GM23248 (cell line): ENCODE measurements around the gene ALDH1L2. TPM values are rescaled to one million over a fixed set of nuclear protein-coding genes. Genes with fewer than 3 reads are reported as not detected.
A peak's percentile ranks its signal among the peaks of the same experiment; 100 is the strongest.

Experiments used
- DNase-seq: peaks from one replicate; pipeline ENCODE4 v3.0.0-alpha.2; 2015
- H2AFZ ChIP-seq: fragments of 200-600 bp; sonication (generic); 2 replicates; pipeline ENCODE4 v1.6.1; 2016; ENCODE audit warnings: antibody characterized with exemption
- H3F3A ChIP-seq: fragments of 200-600 bp; sonication (generic); 2 replicates; pipeline ENCODE4 v1.6.1; 2016; ENCODE audit warnings: mild to moderate bottlenecking, antibody characterized with exemption, mixed run types; ENCODE audit not compliant: insufficient read depth
- H3K27ac ChIP-seq: fragments of 200-600 bp; sonication (generic); 2 replicates; pipeline ENCODE4 v1.5.1; 2016; ENCODE audit warnings: mild to moderate bottlenecking
- H3K27me3 ChIP-seq: fragments of 200-600 bp; sonication (generic); replicated peaks from 2 replicates; pipeline ENCODE4 v1.6.1; 2016; ENCODE audit warnings: mild to moderate bottlenecking; ENCODE audit not compliant: insufficient read depth
- H3K36me3 ChIP-seq: fragments of 200-600 bp; sonication (generic); 2 replicates; pipeline ENCODE4 v1.6.1; 2016; ENCODE audit warnings: low read depth, mild to moderate bottlenecking
- H3K4me1 ChIP-seq: fragments of 200-600 bp; sonication (generic); 2 replicates; pipeline ENCODE4 v1.6.1; 2016; ENCODE audit warnings: mild to moderate bottlenecking; ENCODE audit not compliant: insufficient read depth
- H3K4me2 ChIP-seq: fragments of 200-600 bp; sonication (generic); one replicate; pipeline ENCODE4 v1.6.1; 2016; ENCODE audit warnings: mild to moderate bottlenecking; ENCODE audit not compliant: unreplicated experiment
- H3K4me3 ChIP-seq: fragments of 200-600 bp; sonication (generic); 2 replicates; pipeline ENCODE4 v1.5.1; 2016; ENCODE audit warnings: mild to moderate bottlenecking
- H3K79me2 ChIP-seq: fragments of 200-600 bp; sonication (generic); 2 replicates; pipeline ENCODE4 v1.6.1; 2016; ENCODE audit warnings: mild to moderate bottlenecking; ENCODE audit not compliant: insufficient read depth
- H3K9ac ChIP-seq: fragments of 200-600 bp; sonication (generic); 2 replicates; pipeline ENCODE4 v1.6.1; 2016; ENCODE audit warnings: mild to moderate bottlenecking
- H3K9me2 ChIP-seq: fragments of 200-600 bp; sonication (generic); 2 replicates; pipeline ENCODE4 v1.6.1; 2016; ENCODE audit warnings: mixed run types, mild to moderate bottlenecking, moderate library complexity; ENCODE audit not compliant: insufficient read depth
- H3K9me3 ChIP-seq: fragments of 200-600 bp; sonication (generic); one replicate; pipeline ENCODE4 v1.6.1; 2017; ENCODE audit warnings: low read depth
- H4K20me1 ChIP-seq: fragments of 200-600 bp; sonication (generic); 2 replicates; pipeline ENCODE4 v1.6.0; 2016; ENCODE audit not compliant: insufficient read depth
- EZH2 ChIP-seq: fragments of 200-600 bp; sonication (generic); IDR thresholded peaks from 2 replicates; pipeline ENCODE4 v1.6.1; 2018; ENCODE audit warnings: antibody characterized with exemption, mild to moderate bottlenecking; ENCODE audit not compliant: insufficient read depth, poor library complexity, severe bottlenecking
- EZH2phosphoT487 ChIP-seq: fragments of 200-600 bp; sonication (generic); IDR thresholded peaks from 2 replicates; pipeline ENCODE4 v1.6.1; 2018; ENCODE audit warnings: antibody characterized with exemption, moderate library complexity, mild to moderate bottlenecking, low read depth; ENCODE audit not compliant: insufficient read depth
- WGBS, 2 experiments: methylation state at CpG; one replicate each; pipeline ENCODE4 v1.1.6; 2015 to 2017; ENCODE audit warnings: low lambda C conversion rate in 2 of 2, low coverage in 1 of 2; ENCODE audit errors: missing lambda C conversion rate in 2 of 2; 5-methylcytosine and 5-hydroxymethylcytosine counted together
- in situ Hi-C: fragments of 300-500 bp; cut with MboI; formaldehyde crosslinking; loops from 2 replicates; pipeline ENCODE4 v1.15.0; 2020
- polyA plus RNA-seq: library from polyadenylated mRNA; unstranded; fragments of >200 nt; fragmentation: Nextera tagmentation; extraction: Ambion mirVana; gene quantifications from 2 replicates; pipeline ENCODE4 v1.2.1, GENCODE V29; 2016
- total RNA-seq: library from RNA; depleted of rRNA; stranded (reverse); fragments of >200 nt; shearing (Covaris generic); gene quantifications from 2 replicates; pipeline ENCODE4 v1.2.3, GENCODE V29; 2014; rRNA removed

The ALDH1L2 gene
- total and polyA plus RNA-seq, 2 experiments from 2014 or later: 50.9 to 62.3 TPM

DNA sequence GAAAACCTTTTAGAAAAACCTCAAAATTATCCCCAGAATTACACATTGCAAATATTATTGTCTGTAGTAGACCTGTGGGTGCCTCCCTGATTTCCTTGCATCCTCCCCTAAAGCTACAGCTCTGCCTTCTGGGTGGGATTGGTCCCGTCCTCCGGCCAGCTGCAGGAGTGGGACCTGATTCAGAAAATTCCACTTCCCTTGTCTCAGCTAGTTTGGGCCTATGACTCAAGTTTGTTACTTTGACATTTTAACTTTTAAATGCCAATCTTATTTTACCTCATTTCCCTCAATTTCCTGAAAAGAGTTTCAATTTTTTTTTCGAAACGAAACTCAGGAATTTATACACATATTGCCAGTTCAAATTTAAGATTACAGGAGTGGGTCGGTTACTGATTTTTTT lies 113.0 kb downstream of the ALDH1L2 start:
- in situ Hi-C loops: no loop called here
- Histone ChIP-seq H3K4me3 (no peak overlapping the region; the same call in 1 of the 2 replicates), H3K27ac (no peak overlapping the region), H3K4me1 (peaks cover 29% of the 10 kb centered on the region), H3K4me2 (peak overlapping the region; percentile 13), H4K20me1 (no peaks in the 10 kb centered on the region), H3K9me2 (no peaks in the 10 kb centered on the region), H3K9ac (no peak overlapping the region), H3K27me3 (no peaks in the 10 kb centered on the region), H3K79me2 (no peaks in the 10 kb centered on the region), H3K9me3 (no peaks in the 10 kb centered on the region), H3K36me3 (no peaks in the 10 kb centered on the region), H2AFZ (0 out of 2 replicates have a peak overlapping the region, but pooled peaks have one; percentile 37), H3F3A (peaks cover 14% of the 10 kb centered on the region; the same call in 1 of the 2 replicates)
- DNase-seq: peak; percentile 52
- TF ChIP-seq EZH2: no peak
- TF ChIP-seq EZH2phosphoT487: no peak
- 12% methylated on average over 5 of the region's 5 CpGs for WGBS, 2 experiments

Other genes with a start within 250 kb of the ALDH1L2 start
- 29.6 and 34.5 TPM in 2 replicates for gene SLC41A2, start 126.2 kb downstream of the ALDH1L2 start, total RNA-seq
- gene SLC41A2, start 126.2 kb downstream of the ALDH1L2 start, polyA plus RNA-seq: 8.9 and 9.3 TPM in 2 replicates
- gene NOPCHAP1, start 98.1 kb downstream of the ALDH1L2 start, total RNA-seq: 1.0 and 1.2 TPM in 2 replicates
- gene NOPCHAP1, start 98.1 kb downstream of the ALDH1L2 start, polyA plus RNA-seq: 17.3 and 20.3 TPM in 2 replicates
- gene WASHC4, start 23.3 kb upstream of the ALDH1L2 start, total RNA-seq: 63.4 and 64.2 TPM in 2 replicates
- gene WASHC4, start 23.3 kb upstream of the ALDH1L2 start, polyA plus RNA-seq: 50.3 and 53.5 TPM in 2 replicates
- 76.8 and 83.0 TPM in 2 replicates for gene APPL2, start 151.7 kb upstream of the ALDH1L2 start, total RNA-seq
- 119 and 122 TPM in 2 replicates for gene APPL2, start 151.7 kb upstream of the ALDH1L2 start, polyA plus RNA-seq
- gene C12orf75, start 246.2 kb upstream of the ALDH1L2 start, total RNA-seq: 313 and 349 TPM in 2 replicates
- gene C12orf75, start 246.2 kb upstream of the ALDH1L2 start, polyA plus RNA-seq: 590 and 607 TPM in 2 replicates